ENCODE results near the gene PILRA.
"Not testable (repeated sequence)": the region's sequence is repeated elsewhere in the genome, so short reads cannot be mapped to it uniquely, and the experiment has no call there.

Gene PILRA

GRCh38 chr7:100358027-100358856, 15.0 kb upstream of the PILRA start, which contains the start of gene PILRB:
Gene PILRB (plus strand): TSS chr7:100358117. CDS start chr7:100358303, 186 bp downstream.
- no peak for DNase-seq

- DNase-seq = no peak
Measured at GRCh38 chr7:100358857-100359212, 14.5 kb upstream of the PILRA start.

- DNase-seq = no peak
Measured at GRCh38 chr7:100360135-100360854, 13.0 kb upstream of the PILRA start.

- no peak for DNase-seq
Measured at GRCh38 chr7:100363098-100363497, 10.2 kb upstream of the PILRA start.

GRCh38 chr7:100363797-100364196, 9.5 kb upstream of the PILRA start:
- not testable (repeated sequence) for DNase-seq

DNA sequence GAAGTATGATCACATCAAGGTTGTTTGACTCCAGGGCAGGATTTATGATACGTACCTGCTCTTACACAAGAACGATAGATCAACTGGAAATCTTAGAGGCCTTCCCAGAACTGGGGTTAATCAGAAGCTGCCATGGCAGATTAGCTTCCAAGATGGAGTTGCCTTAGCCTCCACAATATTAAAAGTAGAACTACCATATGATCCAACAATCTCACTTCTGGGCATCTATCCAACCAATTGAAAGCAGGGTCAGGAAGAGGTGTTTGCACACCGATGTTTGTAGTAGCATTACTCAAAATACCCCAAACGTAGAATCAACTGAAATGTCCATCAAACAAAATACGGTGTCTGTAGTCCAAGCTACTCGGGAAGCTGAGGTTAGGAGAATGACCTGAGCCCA, 8.8 kb upstream of the PILRA start:
- peak; percentile 33 for DNase-seq

DNA sequence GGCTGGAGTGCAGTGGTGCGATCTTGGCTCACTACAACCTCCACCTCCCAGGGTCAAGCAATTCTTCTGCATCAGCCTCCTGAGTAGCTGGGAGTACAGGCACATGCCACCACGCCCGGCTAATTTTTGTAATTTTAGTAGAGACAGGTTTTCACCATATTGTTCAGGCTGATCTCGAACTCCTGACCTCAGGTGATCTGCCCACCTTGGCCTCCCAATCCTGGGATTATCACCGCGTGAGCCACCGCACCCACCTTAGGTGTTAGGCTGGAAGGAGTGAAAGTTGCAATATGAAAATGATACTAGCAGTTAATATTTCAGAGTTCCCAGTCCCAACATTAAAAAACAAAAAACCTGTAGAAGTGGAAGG, 7.3 kb upstream of the PILRA start:
- DNase-seq = not testable (repeated sequence)

GRCh38 chr7:100366411-100367250, 6.7 kb upstream of the PILRA start:
- DNase-seq = no peak

GRCh38 chr7:100367251-100367620, 6.1 kb upstream of the PILRA start:
- no peak for DNase-seq

- DNase-seq = peak; percentile 30
Measured at GRCh38 chr7:100367676-100368613, 5.3 kb upstream of the PILRA start.

DNA sequence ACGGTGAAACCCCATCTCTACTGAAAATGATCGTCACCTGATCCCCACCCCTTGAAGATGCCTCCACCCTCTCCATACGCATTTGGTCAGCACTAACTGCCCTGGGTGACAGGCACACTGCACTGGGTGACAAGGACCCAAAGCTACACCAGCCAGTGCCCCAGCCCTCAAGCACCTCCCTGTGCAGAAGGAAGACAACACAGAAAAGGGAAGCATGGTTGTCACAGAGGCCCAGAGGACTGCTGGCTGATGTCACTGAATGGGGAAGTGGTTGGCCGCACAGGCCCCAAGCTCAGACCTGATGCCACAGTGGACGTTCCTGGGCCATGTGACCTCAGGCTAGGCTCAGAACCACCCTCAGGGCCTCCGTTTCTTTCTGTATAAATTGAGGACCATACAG, 4.2 kb upstream of the PILRA start:
- peak; percentile 62 for DNase-seq

DNA sequence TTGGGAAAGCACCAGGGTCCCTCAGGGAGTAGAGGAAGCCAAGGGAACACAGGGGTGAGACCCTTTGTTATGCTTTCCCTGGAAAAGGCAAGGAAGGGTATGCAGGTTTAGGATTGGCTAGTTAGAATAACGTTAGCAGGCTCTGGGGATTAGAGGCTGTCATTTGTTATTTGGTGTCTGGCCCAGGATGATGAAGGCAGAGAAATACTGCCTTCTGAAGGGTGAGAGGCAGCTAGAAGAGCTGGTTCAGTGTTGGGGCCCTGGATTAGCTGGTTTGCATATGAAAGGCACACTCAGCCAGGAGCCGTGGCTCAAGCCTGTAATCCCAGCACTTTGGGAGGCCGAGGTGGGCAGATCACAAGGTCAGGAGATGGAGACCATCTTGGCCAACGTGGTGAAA, 3.0 kb upstream of the PILRA start:
- DNase-seq = no peak

DNA sequence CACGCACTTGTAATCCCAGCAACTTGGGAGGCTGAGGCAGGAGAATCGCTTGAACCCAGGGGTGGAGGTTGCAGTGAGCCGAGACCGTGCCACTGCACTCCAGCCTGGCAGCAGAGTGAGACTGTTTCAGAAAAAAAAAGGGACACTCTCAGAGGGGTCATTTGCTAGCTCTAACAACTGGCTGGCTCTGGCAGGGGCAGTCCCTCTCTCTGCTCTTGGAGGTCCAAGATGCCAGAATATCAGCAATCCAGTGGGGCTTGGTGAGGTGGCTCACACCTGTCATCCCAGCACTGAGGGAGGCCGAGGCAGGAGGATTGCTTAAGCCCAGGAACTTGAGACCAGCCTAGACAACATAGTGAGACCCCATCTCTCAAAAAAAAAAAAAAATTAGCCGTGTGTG, 2.5 kb upstream of the PILRA start:
- DNase-seq = no peak

GRCh38 chr7:100371561-100372171, 1.6 kb upstream of the PILRA start:
- DNase-seq = no peak

GRCh38 chr7:100372256-100372655, 1.0 kb upstream of the PILRA start:
- no peak for DNase-seq

DNA sequence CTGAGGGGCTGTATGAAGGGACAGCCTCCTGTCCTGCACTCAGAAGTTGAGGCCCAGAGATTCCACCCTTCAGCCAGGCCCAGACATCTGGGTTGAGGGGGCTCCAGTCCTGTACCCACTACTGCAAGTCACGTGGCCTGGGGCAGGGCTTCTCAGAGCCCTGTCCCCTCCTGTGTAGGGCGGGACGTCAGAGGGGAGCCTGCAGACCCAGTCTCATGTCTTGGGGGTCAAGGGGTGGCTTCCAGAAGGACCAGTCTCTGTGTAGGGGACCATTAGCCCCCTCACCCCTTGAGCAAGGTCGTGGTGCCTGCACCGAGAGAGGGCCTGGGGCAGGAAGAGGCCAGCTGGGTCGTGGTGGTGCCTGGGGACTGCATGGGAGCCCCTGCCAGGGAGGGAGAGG, 593 bp upstream of the PILRA start:
- DNase-seq = no peak

- peak; percentile 47 for DNase-seq
Measured at GRCh38 chr7:100373870-100374598, 747 bp downstream of the PILRA start.

DNA sequence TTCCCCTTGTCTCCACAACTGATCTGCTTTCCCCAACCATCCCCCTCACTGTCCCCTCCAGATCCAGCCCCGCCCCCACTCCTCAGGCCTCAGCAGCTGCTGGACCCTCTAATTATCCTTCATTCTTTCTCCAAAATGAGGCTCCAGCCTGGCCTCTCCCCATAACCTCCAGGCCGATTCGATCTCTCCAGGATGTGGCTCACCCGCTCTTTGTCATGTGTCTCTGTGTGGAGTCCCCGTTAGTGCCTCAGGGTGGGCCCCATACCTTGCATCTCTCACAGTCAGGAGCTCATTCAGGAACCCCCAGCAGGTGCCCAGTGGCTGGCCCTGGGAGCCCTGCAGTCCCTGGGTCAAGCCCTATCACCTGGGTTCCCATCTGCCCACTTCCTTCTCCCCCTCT, 1.3 kb downstream of the PILRA start:
- DNase-seq = no peak

DNA sequence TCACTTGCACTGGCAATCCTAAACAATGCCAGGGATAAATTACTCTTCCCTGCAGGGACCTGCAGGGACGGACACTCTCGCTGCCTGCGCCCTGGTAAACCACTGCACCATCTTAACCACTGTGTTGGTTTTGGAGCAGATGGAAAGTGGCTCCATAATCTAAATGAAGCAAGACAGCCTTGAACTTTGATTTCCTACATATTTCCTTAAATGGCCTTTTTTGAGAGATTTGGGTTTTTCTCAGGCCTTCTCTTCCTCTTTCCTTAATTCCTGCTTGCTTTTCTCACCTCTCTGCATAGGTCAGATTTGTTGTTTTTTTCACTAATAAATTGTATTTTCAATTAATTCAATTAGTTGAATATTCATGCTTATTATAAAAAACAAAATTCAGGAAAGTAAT, 2.8 kb downstream of the PILRA start:
- no peak for DNase-seq

- DNase-seq = no peak
Measured at GRCh38 chr7:100378114-100378755, 4.9 kb downstream of the PILRA start.

DNA sequence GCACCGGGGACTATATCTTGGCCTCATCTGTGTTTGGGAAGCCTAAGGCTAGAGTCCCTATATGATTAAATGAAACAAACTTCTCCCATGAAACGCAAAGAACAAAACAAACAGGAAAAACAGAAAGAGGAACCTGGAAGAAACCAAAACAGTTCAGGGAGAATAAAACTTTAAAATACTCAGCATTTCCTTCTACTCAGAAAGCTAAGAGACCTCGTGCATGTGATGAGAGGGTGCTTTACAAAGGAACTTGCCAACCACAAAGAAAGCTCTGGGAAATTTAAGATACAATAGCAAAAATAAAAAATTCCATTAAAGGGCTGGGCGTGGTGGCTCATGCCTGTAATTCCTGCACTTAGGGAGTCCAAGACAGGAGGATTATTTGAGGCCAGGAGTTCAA, 6.9 kb downstream of the PILRA start:
- DNase-seq = no peak
